NCI-H1092 (cell line): ENCODE results near the gene ZG16B.

Experiments used
- DNase-seq: peaks from one replicate; lab custom pipeline; 2025; lab: John Stamatoyannopoulos, UW

ZG16B gene

DNA sequence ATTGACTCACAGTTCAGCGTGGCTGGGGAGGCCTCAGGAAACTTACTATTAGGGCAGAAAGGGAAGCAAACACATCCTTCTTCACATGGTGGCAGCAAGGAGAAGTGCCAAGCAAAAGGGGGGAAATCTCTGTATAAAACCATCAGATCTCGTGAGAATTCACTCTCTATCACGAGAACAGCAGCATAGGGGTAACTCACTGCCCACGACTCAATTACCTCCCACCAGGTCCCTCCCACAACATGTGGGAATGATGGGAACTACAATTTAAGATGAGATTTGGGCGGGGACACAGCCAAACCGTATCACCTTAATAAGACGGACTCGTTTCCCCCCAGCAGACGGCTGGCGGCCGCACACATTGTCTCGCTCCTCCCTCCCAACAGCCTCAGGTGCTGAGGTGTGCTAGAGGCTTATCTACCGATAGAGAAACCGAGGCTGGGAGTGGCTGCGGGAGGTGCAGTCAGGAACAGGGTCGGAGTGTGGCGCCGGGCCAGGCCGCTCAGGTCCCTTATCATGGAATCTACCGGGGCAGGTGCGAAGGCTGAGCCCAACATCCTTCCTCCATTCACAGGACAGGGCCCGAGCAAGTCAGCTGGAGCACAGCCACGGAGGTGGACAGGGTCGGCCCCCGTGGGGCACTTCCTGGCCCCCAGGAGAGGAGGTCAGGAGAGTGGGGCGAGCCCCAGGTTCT is 4.9 kb upstream of the ZG16B start:
- no peak for DNase-seq

DNA sequence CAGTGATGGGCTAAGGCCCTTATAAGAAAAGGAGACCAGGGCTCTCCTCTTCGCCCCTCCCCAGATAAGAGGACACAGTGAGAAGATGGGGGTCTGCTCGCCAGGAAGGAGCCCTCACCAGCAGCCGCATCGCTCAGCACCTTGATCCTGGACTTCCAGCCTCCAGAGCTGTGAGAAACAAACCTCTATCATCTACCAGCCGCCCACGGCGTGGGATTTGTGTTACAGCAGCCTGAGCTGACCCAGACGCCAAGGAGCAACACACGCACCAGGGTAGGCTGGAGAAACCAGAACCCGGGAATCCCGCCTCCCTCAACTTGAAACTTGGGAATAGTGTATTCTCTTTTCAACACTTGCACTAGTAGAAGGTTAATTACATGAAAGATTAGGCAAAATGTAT is 4.2 kb upstream of the ZG16B start:
- DNase-seq, result no peak

DNA sequence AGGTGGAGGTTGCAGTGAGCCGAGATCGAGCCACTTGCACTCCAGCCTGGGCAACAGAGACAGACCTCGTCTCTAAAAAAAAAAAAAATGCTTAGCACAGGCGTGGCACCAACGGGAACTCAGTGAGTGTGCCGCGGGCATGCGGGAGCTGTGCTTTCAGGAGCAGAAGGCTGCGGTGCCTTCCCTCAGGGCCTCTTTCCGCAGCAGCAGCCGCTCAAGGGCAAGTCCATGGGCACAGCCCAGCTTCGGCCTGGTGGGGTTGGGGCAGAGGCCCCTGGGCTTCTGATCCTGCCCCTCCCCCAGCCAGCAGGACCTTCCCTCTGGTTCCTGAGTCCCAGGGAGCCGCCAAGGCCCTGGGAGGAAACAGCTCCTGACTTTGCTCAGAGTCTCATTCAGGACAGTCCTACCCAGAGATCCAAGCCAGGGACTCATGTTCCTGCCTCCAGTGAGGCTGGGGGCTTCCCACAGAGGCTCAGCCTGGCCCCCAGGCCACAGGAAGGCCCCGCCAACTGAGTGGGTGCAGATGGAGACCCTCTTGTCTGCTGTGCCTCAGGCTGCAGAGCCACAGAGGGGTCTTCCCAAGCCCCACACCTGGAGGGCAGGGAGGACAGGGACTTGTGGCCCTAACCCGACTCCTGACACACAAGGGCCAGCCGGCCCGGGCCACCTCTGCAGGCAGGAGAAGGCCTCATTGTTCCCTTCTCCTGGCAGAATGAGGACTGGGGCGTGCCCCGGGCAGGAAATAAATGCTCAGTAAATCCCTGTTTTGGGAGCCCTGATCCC is 3.3 kb upstream of the ZG16B start:
- DNase-seq, result no peak

- no peak for DNase-seq
Observed at GRCh38 chr16:2827374-2827791, 2.7 kb upstream of the ZG16B start.

- DNase-seq, result no peak
Observed at GRCh38 chr16:2827831-2828520, 2.1 kb upstream of the ZG16B start.

DNA sequence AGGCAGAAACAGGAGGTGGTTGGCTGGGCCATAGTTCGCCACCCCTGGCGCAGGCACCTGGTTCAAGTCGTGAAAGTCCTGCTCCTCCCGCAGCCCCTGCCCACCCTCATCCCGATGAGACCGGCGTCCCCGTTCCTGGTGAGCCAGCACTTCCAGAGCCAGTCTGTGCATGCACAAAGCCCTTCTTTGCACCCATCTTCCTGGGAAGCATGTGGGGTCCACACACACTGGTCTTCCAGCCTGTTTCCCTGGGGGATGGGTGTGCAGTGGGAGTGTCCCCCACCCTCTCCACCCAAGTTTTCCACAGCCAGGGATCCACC is 1.6 kb upstream of the ZG16B start:
- DNase-seq, result no peak

GRCh38 chr16:2828876-2829430 is 1.1 kb upstream of the ZG16B start:
- no peak for DNase-seq

GRCh38 chr16:2830355-2830695 is 222 bp downstream of the ZG16B start:
- no peak for DNase-seq

DNA sequence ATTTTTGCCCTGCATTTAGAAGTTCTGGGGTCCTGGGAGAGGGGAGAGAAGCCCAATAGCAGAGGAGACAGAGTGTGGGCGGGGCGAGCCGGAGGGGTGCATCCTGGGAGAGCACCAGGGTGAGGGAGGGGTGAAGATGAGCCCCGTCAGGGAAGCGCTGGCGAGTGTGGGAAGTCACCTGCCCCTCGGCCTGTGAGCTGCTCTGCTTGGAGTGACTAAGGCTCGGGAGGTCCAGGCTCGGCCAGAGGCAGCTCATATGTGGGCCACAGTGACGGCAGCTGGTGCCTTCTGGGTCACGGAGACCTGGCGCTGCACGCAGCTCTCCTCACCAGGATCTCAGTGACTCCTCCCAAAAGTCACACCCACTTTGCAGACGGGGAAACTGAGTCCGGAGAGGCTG is 1.1 kb downstream of the ZG16B start:
- DNase-seq, result no peak

DNA sequence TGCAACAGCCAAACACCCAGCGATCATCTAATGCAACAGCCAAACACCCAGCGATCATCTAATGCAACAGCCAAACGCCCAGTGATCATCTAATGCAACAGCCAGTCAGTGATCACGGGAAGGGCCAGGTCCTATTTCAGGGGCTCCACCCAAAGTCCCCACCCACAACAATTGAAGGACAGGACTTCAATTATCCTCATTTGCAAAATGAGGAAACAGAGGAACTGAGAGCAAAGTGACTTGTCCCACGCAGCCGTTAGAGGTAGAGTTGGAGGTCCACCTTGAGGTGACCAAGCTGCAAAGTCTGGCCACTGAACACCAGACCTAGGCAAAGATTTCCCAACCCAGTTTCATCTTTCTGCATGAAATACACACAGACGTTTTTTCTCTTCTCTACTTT is 3.7 kb downstream of the ZG16B start:
- DNase-seq, result no peak

DNA sequence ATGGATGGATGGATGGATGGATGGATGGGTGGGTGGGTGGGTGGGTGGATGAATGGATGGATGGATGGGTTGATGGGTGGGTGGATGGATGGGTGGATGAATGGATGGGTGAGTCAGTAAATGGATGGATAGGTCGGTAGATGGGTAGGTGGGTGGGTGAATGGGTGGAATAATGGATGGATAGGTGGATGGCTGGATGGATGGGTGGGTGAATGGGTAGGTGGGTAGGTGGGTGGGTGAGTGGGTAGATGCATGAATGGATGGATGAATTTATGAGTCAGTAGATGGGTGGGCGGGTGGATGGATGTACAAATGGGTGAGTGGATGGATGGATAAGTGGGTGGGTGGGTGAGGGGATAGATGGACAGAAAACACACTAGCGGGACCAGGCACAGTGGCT is 4.9 kb downstream of the ZG16B start:
- no peak for DNase-seq

- no peak for DNase-seq
Observed at GRCh38 chr16:2835638-2836493, 5.8 kb downstream of the ZG16B start.

DNA sequence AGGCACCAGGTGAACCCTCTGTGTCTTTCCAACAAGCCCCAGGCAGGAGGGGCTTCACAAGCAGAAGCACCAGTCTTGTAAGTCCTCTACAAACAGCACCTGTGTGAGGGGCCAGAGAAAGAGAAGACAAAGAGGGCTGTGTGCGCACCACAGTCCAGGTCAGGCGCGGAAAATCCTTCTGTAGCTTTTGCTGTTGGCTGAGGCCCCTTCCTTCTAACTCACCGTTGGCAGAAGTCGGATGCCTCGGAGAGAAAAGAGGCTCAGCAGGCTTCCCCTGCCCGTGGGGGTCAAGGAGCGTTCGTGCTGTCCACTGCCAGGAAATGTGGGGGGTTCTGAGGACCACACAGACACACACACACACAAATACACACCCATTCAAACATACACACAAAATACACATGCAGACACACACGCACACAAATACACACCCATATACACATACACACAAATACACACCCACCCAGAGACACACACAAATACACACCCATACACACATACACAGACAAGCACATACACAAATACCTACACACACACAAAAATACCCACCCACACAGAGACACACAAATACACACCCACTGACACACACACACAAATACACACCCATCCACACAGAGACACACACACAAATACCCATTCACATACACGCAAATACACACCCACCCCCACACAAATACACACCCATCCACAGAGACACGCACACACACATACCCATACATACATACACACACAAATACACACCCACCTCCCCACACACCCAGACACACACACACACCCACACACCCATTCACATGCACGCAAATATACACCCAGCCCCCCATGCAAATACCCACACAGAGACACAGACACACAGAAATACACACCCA is 6.8 kb downstream of the ZG16B start:
- DNase-seq, result no peak

- DNase-seq, result no peak
Observed at GRCh38 chr16:2838928-2839327, 8.8 kb downstream of the ZG16B start.

GRCh38 chr16:2839650-2840450 is 9.7 kb downstream of the ZG16B start:
- DNase-seq, result no peak

GRCh38 chr16:2840914-2841313 is 10.8 kb downstream of the ZG16B start:
- no peak for DNase-seq

- DNase-seq, result no peak
Observed at GRCh38 chr16:2841606-2842339, 11.7 kb downstream of the ZG16B start.

DNA sequence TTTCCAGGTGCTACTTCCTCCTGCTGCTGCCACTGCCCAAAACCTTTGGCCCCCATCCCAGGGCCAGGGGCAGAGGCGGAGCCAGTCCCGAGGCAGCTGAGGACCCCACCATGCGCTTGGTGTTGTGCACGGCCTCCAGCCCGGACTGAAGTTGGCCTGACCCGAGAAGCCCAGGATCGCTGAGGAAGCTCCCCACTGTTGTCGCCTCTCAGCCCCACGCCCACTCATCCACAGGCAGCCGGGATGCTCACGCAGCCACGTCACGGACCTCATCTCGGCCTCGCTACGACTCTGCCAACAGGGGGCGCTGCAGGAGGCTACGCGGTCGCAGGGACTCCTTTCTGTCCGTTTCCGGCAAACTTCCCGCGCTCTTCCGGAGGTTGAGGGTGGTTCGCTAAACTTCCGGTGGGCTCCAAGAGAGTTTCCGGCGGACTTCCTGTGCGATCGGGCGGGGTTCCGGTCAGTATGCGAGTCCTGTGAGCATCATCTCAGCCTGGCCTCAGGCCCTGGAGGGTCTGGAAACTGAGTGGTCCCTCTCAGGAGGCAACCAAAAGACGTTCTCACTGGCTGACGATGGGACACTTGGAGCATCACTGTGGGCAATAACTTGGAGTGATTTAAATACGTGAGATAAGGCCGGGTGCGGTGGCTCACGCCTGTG is 12.4 kb downstream of the ZG16B start:
- DNase-seq, result no peak

- DNase-seq, result no peak
Observed at GRCh38 chr16:2843526-2843925, 13.4 kb downstream of the ZG16B start.
